GM19468 (cell line): ENCODE data around the gene CALY.
"Not testable (repeated sequence)": the region's sequence is repeated elsewhere in the genome, so short reads cannot be mapped to it uniquely, and the experiment has no call there.

Experiments used
- ATAC-seq: cut with Tn5 transposase; IDR thresholded peaks from one replicate; pipeline ENCODE4 v1.9.1; 2021; ENCODE audit warnings: mild to moderate bottlenecking, moderate library complexity, moderate number of reproducible peaks; ENCODE audit not compliant: unreplicated experiment; ENCODE audit errors: extremely low read depth

Gene CALY

DNA sequence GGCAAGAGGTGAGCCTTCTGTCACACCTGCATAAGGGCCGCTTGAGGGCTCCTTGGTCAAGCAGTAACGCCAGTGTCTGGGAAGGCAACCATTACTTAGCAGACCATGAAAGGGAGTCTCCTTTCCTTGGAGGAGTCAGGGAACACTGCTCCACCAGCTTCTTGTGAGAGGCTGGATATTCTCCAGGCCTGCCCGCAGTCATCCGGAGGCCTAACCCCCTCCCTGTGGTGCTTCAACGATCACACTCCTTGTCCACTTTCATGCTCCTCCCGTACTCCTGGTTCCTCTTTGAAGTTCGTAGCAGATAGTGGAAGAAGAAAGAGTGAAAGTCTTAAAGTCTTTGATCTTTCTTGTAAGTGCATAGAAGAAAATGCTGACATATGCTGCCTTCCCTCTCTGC lies 30.8 kb upstream of the CALY start:
- ATAC-seq, result not testable (repeated sequence)

DNA sequence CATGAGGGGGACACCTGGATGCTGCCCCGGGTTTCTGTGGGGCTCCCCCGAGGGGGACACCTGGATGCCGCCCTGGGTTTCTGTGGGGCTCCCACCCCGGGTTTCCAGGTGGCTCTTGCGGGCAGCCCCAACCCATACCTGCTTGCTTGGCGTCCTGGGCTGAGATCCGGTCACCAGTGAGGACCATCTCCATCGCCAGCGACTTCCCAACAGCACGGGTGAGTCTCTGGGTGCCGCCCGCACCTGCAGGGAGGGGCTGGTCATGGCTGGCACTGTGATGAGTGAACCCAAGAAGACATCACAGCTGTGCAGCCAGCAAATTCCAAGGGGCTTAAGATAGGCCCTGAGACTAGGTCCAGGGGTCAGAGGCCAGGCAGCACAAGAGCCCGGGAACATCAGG lies 30.1 kb upstream of the CALY start:
- no peak for ATAC-seq

GRCh38 chr10:133366130-133366478 lies 29.4 kb upstream of the CALY start:
- ATAC-seq, result no peak

DNA sequence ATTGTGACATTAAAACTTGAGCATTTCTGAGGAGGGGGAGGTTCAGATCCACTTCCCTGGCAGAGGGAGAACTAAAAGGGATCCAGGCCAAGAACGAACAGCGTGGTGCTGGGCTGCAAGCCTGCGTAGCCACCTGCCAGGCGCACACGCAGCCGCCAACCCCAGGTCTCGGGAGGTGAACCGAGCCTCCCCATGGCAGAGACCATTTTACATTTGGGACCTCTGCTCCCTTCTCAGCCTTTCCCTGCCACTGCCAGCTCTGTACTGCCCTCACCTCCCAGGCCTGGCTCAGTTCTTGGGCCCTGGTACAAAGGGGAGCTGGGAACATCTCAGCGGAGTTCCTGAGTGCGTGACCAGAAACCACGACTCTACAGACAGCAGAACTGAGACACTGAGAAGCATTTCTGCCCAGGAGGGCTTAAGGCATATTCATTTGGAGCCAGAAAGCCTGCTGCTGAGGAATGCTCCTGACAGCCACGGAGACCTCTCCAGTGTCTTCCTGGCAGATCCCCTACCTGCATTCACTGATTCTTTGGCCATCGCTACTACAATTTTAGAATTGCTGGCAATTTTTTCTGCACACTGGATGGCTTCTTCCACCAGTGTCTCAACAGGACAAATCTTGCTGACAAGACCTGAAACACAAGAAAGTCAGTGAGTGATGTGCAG lies 28.9 kb upstream of the CALY start:
- ATAC-seq, result no peak

DNA sequence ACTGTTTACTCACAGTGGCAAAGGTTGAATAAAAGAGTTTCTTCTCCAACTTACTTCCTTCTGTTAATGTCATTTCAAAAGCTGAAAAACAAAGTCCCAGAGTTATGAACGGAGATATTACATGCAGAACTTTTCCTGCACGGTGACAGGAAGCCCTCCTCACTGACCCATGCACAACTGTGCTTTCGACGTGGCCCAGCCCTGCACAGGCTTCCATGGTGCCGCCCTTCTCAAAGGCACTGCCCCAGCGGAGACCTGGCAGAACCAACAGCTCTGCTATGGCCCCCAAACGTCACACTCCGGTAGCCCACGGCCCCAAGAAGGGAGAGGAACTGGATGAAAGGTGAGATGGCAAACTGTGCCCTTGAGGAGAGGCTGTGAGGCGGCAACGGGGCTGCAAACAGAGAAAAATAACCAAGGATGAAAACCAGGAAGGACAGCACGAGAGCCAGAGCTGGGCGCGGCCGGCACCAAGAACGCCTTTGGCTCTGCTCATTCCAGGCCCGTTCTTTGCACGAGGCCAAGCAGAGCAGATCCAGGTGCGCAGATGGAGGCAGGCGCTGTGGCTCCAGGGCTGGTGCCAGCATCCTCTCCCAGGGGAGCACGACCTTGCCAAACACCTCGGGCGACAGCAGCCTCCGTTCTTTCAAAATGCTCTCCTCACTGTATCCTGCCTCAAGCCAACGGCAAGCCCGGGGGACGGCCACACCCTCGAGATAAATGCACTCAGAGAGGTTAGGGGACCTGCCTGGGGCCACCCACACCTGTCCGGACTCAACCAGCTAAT lies 28.1 kb upstream of the CALY start:
- no peak for ATAC-seq

- no peak for ATAC-seq
These were observed 26.1 kb upstream of the CALY start for GRCh38 chr10:133362846-133363245.

DNA sequence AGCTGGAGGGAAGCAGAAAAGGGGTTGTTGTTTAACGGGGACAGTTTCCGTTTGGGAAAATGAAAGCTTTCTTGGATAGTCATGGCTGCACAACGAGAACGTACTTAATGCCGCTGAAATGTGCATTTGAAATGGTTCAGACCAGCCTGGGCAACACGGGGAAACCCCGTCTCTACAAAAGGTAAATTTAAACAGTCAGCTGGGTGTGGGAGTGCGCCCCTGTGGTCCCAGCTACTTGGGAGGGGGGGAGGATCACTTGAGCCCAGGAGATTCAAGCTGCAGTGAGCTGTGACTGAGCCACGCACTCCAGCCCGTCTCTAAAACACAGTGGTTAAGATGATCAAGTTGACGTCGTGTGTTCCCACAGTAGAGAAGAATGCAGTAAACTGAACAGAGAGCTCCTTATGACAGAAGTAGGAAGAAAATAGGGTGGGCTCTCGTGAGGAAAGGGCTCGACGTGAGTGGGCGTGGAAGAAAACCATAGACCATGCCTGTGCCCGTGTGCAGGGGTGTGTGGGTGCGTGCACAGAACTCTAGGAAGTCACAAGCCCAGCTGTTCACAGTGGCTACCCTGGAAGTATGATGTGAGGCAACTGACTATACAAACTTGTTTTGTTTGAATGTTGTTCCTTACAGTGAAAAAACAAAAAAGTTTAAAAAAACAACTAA lies 25.2 kb upstream of the CALY start:
- no peak for ATAC-seq

- no peak for ATAC-seq
These were observed 24.5 kb upstream of the CALY start for GRCh38 chr10:133361227-133361626.

GRCh38 chr10:133359972-133360610 lies 23.4 kb upstream of the CALY start:
- no peak for ATAC-seq

GRCh38 chr10:133359554-133359971 lies 22.9 kb upstream of the CALY start:
- no peak for ATAC-seq

DNA sequence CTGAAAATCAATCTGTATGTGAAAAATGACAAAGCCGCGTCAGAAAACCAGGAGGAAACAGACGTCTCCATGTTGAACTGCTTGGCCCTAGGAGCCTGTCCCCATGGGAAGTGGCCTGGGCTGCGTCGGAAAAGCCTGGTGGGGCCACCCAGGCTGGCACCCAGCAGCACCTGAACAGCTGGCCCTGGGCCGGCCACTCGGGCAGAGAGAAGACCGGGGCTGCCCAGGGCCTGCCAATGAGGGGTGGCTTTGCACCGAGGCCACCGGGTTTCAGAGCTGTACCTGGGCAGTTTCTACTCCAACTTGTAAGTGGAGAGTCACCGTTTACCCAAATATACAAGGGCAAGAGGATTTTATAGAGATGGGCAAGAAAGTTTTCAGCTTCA lies 22.2 kb upstream of the CALY start:
- ATAC-seq, result no peak

DNA sequence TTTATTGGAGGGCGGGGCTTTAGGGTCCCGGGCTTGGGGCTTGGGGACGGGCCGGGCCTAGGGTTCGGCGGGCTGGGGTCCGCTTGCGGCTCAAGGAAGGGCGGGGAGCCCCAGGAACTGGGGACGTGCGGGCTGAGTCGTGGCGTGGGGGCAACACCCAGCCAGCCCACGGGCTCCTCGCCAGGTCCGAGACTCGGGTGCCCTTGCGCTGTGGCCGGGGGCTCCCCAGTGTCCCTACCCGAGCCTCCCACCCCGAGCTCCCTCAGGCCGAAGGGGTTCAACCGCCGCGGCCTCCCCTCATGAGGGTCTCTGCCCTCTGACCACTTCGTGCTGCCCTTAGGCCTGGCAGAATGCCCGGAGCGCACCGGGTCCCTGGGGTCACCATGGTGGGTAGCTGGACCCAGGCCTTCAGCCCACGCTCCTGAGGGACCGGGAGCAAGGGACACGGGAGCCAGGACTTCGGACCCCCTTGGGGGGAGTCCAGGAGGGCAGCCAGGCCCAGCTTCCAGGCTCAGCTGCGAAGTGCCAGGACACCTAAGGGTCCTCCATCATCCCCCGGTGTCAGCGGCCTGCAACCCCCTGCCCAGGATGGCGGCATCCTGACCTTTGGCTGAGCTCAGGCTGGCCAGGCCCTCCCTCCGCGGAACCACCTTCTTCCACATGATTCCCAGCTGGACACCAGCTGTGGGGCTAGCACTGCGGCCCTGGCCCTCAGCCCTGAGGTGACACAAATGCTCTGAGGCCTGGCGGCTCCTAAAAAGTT lies 21.6 kb upstream of the CALY start:
- no peak for ATAC-seq

GRCh38 chr10:133357285-133358161 lies 20.8 kb upstream of the CALY start, which contains the start of gene FUOM:
Gene FUOM, minus strand, starts transcription at chr10:133358019. Its CDS starts 12 bp downstream, at chr10:133358007.
- ATAC-seq, result peak; percentile 24

- no peak for ATAC-seq
These were observed 20.0 kb upstream of the CALY start for GRCh38 chr10:133356549-133357284.

GRCh38 chr10:133355991-133356390 lies 19.3 kb upstream of the CALY start:
- no peak for ATAC-seq

- ATAC-seq, result no peak
These were observed 18.6 kb upstream of the CALY start for GRCh38 chr10:133355266-133355665.

- ATAC-seq, result no peak
These were observed 18.1 kb upstream of the CALY start for GRCh38 chr10:133354672-133355240.

DNA sequence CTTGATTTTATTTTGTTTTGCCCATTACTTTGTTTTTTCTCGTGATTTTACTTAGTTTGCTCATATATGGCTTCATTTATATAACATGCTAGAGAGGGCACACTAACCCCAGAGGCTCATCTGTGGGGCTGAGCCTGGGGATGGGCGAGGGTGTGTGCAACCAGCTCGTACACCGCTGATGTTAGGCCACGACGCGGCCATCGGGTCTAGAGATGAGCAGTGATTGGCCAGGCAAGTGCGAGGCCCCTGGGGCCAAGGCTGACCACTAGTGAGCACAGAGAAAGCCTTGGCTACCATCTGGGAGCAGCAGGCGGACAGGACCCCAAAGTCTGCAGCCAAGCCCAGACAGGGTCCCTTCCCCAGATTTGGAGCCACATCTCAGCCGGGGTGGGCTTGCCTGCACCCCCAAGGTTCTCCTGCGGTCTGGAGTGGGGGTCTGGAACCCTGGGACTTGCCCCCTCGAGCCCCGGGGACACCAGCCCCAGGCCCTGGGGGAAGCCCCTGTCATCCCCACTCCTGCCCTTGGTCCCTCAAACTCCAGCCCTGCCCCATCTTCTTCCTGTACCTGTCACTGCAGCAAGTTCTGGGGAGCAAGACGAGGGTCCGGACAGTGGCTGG lies 17.4 kb upstream of the CALY start:
- no peak for ATAC-seq
